GM12878 (cell line): ENCODE measurements around the gene TSC22D1. TPM values are rescaled to one million over a fixed set of nuclear protein-coding genes. Genes with fewer than 3 reads are reported as not detected.

ENCODE experiments used
- ATAC-seq: fragments of 200-7000 bp; cut with Tn5 transposase; 3 replicates; pipeline ENCODE4 v1.9.1; 2020; ENCODE audit warnings: mild to moderate bottlenecking, moderate library complexity
- BruUV-seq: library from RNA; stranded (reverse); fragments of 400-500 nt; replicated peaks from 2 replicates; lab custom pipeline; 2021; lab: Mats Ljungman, UMichigan
- CTCF ChIA-PET: fragments of 300-600 bp; sonication (Branson Sonifier 250); formaldehyde crosslinking; extraction: SDS; loops from one replicate; lab custom pipeline; 2021; ENCODE audit warnings: inconsistent platforms; lab: Yijun Ruan, JAX
- POLR2A ChIA-PET: fragments of 350-600 bp; formaldehyde crosslinking; extraction: SDS; loops from one replicate; lab custom pipeline; 2021; ENCODE audit warnings: inconsistent platforms; lab: Charles Lee
- RAD21 ChIA-PET: fragments of 300-600 bp; sonication (Branson Sonifier 250); formaldehyde crosslinking; loops from one replicate; lab custom pipeline; 2023; ENCODE audit warnings: antibody characterized with exemption; ENCODE audit not compliant: unreplicated experiment; lab: Charles Lee
- SMC1A ChIA-PET: fragments of 300-600 bp; sonication (Branson Sonifier 250); formaldehyde crosslinking; loops from one replicate; lab custom pipeline; 2023; ENCODE audit not compliant: unreplicated experiment, uncharacterized antibody; lab: Charles Lee
- DNase-seq: peaks from one replicate; pipeline ENCODE4 v3.0.0-alpha.2; 2011; ENCODE audit warnings: low read depth, low spot score
- FAIRE-seq: peaks from 3 replicates; lab custom pipeline; 2011; peaks lifted over from hg19 to GRCh38; lab: Jason Lieb, UNC
- H2AFZ ChIP-seq: 2 replicates; pipeline ENCODE4 v1.6.0; 2011; ENCODE audit warnings: low read depth, low read length, control low read depth; ENCODE audit not compliant: control insufficient read depth
- H3K27ac ChIP-seq: 2 replicates; pipeline ENCODE4 v1.5.1; 2011; ENCODE audit warnings: control low read depth; ENCODE audit not compliant: control insufficient read depth, insufficient read depth
- H3K27me3 ChIP-seq, 2 experiments: replicated peaks in 1 of 2; 2 replicates each; pipeline versions ENCODE4 v1.6.0 to v1.6.1; 2011; ENCODE audit warnings: low read length in 1 of 2; ENCODE audit not compliant: control insufficient read depth in 2 of 2, insufficient read depth in 2 of 2
- H3K36me3 ChIP-seq, 2 experiments: 2 replicates each; pipeline ENCODE4 v1.5.1; 2011; ENCODE audit warnings: low read length in 1 of 2; ENCODE audit not compliant: control insufficient read depth in 2 of 2, insufficient read depth in 2 of 2
- H3K4me1 ChIP-seq: 2 replicates; pipeline ENCODE4 v1.6.1; 2011; ENCODE audit warnings: mild to moderate bottlenecking, low read length, moderate library complexity, mixed read lengths; ENCODE audit not compliant: control insufficient read depth, insufficient read depth
- H3K4me2 ChIP-seq: 2 replicates; pipeline ENCODE4 v1.6.0; 2011; ENCODE audit warnings: control low read depth; ENCODE audit not compliant: control insufficient read depth, insufficient read depth
- H3K4me3 ChIP-seq: fragments of 200-600 bp; sonication (generic); 2 replicates; pipeline ENCODE4 v1.5.1; 2016
- H3K79me2 ChIP-seq: 2 replicates; pipeline ENCODE4 v1.6.0; 2011; ENCODE audit warnings: low read length; ENCODE audit not compliant: control insufficient read depth, insufficient read depth
- H3K9ac ChIP-seq: 2 replicates; pipeline ENCODE4 v1.8.0; 2011; ENCODE audit warnings: low read length, control low read depth, mixed read lengths; ENCODE audit not compliant: control insufficient read depth, insufficient read depth
- H3K9me3 ChIP-seq: replicated peaks from 3 replicates; pipeline ENCODE4 v1.5.1; 2011; ENCODE audit warnings: mild to moderate bottlenecking, low read length; ENCODE audit not compliant: control insufficient read depth, insufficient read depth
- H4K20me1 ChIP-seq: 2 replicates; pipeline ENCODE4 v1.6.0; 2011; ENCODE audit not compliant: control insufficient read depth, insufficient read depth
- CHD1 ChIP-seq: IDR thresholded peaks from 2 replicates; pipeline ENCODE4 v1.6.1; 2012; ENCODE audit warnings: low read depth, low read length, improper control_type of control experiment
- CHD2 ChIP-seq: IDR thresholded peaks from 2 replicates; pipeline ENCODE4 v1.6.1; 2011; ENCODE audit warnings: low read depth, low read length, improper control_type of control experiment, borderline replicate concordance
- CREB1 ChIP-seq: IDR thresholded peaks from 2 replicates; pipeline ENCODE4 v1.6.1; 2012; ENCODE audit warnings: low read depth, mild to moderate bottlenecking, inconsistent platforms
- ETV6 ChIP-seq, 2 experiments: fragments of 450-650 bp in 1 of 2; IDR thresholded peaks in 1 of 2; conservative IDR thresholded peaks in 1 of 2; 2 replicates each; pipeline ENCODE4 v1.6.1; 2014; ENCODE audit warnings: antibody characterized with exemption in 1 of 2, borderline replicate concordance in 1 of 2, low read depth in 1 of 2, mild to moderate bottlenecking in 1 of 2, moderate library complexity in 1 of 2
- MLLT1 ChIP-seq: fragments of 450-650 bp; IDR thresholded peaks from 2 replicates; pipeline ENCODE4 v1.6.1; 2016; ENCODE audit warnings: mild to moderate bottlenecking
- NR2C2 ChIP-seq: IDR thresholded peaks from 2 replicates; pipeline ENCODE4 v1.6.1; 2011; ENCODE audit warnings: borderline replicate concordance, low read depth; ENCODE audit not compliant: control insufficient read depth, insufficient read length
- POU2F2 ChIP-seq: IDR thresholded peaks from 3 replicates; pipeline ENCODE4 v1.6.1; 2011; ENCODE audit warnings: low read depth, mild to moderate bottlenecking, low read length, borderline replicate concordance
- SPI1 ChIP-seq: IDR thresholded peaks from 2 replicates; pipeline ENCODE4 v1.6.1; 2011; ENCODE audit warnings: low read depth, mild to moderate bottlenecking, low read length, moderate library complexity, borderline replicate concordance; ENCODE audit not compliant: insufficient read depth
- USF1 ChIP-seq: IDR thresholded peaks from 2 replicates; pipeline ENCODE4 v1.6.1; 2011; ENCODE audit warnings: borderline replicate concordance, low read depth, mild to moderate bottlenecking, moderate library complexity, mixed read lengths, low read length; ENCODE audit not compliant: insufficient read depth; ENCODE audit errors: extremely low read length
- ZBED1 ChIP-seq: IDR thresholded peaks from 2 replicates; pipeline ENCODE4 v1.6.1; 2016; ENCODE audit warnings: borderline replicate concordance
- ZNF384 ChIP-seq: IDR thresholded peaks from 2 replicates; pipeline ENCODE4 v1.6.1; 2012; ENCODE audit warnings: low read depth, mild to moderate bottlenecking, low read length, improper control_type of control experiment, borderline replicate concordance
- WGBS: methylation state at CpG from one replicate; pipeline ENCODE4 v1.1.6; 2016; ENCODE audit warnings: low lambda C conversion rate; ENCODE audit not compliant: insufficient replicate concordance, insufficient coverage; ENCODE audit errors: missing lambda C conversion rate; 5-methylcytosine and 5-hydroxymethylcytosine counted together
- in situ Hi-C: fragments of 300-500 bp; cut with MboI; formaldehyde crosslinking; loops from 9 replicates; pipeline ENCODE4 v1.14.3; 2018; ENCODE audit warnings: mixed read lengths
- intact Hi-C: fragments of 100-400 bp; cut with micrococcal nuclease; formaldehyde crosslinking; loops from one replicate; pipeline ENCODE4 v1.14.2; 2022; ENCODE audit not compliant: unreplicated experiment
- polyA plus RNA-seq, 11 experiments: library from polyadenylated mRNA; depleted of rRNA in 4 of 11; unstranded in 6 of 11; stranded (reverse) in 5 of 11; fragments of >200 nt; fragmentation: Nextera tagmentation in 4 of 11; fragmentation: Illumina TruSeq in 1 of 11; extraction: Ambion mirVana in 4 of 11; extraction: Trizol in 1 of 11; gene quantifications; 1 replicate in 1 of 11; 2 replicates in 10 of 11; pipeline versions ENCODE4 v1.2.1 to v1.2.3, GENCODE V29; 2011 to 2016; ENCODE audit warnings: inconsistent platforms in 2 of 11, missing spikeins in 2 of 11, low read depth in 1 of 11
- total RNA-seq, 4 experiments: library from RNA; depleted of rRNA in 3 of 4; stranded (reverse); fragments of >200 nt in 3 of 4; fragmentation: Illumina TruSeq in 1 of 4; extraction: Trizol in 1 of 4; gene quantifications; 2 replicates each; pipeline versions ENCODE4 v1.2.1 to v1.2.3, GENCODE V29; 2013 to 2021
- TF ChIP-seq, protein P1 (sequence below): fragments of 450-650 bp; IDR thresholded peaks from 2 replicates; pipeline ENCODE4 v1.6.1; 2014; ENCODE audit warnings: mild to moderate bottlenecking
- TF ChIP-seq, protein P2 (sequence below): fragments of 450-650 bp; IDR thresholded peaks from 2 replicates; pipeline ENCODE4 v1.6.1; 2016; ENCODE audit warnings: mild to moderate bottlenecking

Gene TSC22D1
- total and polyA plus RNA-seq, 10 of the 15 experiments (the other 5 are each of a cell fraction or from before 2014, with no cell fraction given) = 0.37 to 15.7 (median 7.5) TPM

DNA sequence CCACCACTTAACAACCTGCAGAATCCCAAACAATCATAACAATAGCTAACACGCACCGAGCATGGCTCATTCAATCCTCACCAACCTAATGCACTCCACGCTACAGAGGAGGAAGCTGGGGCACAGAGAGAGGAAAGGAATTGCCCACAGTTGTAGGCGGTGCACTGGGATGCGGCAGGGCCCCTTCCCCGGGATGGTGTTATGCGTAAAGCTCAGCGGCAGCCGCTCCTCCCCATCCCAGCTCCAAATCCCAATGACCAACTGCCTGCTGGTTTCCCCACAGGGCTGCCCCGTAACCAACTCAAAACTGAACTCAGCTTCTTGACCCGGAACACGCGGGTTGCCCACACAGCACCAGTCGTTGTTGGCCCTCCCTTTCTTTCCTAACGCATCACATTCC lies 160.3 kb downstream of the TSC22D1 start:
- in situ Hi-C loops = no loop called here
- Histone ChIP-seq H3K36me3 (no peaks in the 10 kb centered on the region), H3K4me2 (no peak overlapping the region), H3K4me3 (no peak overlapping the region), H3K27me3 (peaks cover 0 to 1% of the 10 kb centered on the region in 2 experiments; a peak in 1 of 4 replicates), H3K9me3 (no peaks in the 10 kb centered on the region; the same call in 2 of the 3 replicates), H3K27ac (no peak overlapping the region), H3K9ac (no peak overlapping the region), H2AFZ (no peak overlapping the region), H3K4me1 (no peaks in the 10 kb centered on the region), H4K20me1 (no peaks in the 10 kb centered on the region), H3K79me2 (no peaks in the 10 kb centered on the region)
- WGBS = 66% methylated on average over 15 of the region's 15 CpGs
- intact Hi-C loops = no loop called here
- TF ChIP-seq, protein P1, sequence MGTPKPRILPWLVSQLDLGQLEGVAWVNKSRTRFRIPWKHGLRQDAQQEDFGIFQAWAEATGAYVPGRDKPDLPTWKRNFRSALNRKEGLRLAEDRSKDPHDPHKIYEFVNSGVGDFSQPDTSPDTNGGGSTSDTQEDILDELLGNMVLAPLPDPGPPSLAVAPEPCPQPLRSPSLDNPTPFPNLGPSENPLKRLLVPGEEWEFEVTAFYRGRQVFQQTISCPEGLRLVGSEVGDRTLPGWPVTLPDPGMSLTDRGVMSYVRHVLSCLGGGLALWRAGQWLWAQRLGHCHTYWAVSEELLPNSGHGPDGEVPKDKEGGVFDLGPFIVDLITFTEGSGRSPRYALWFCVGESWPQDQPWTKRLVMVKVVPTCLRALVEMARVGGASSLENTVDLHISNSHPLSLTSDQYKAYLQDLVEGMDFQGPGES = no peak
- TF ChIP-seq ZNF384 (no peak), USF1 (no peak), CHD2 (no peak), SPI1 (no peak), CREB1 (no peak), CHD1 (no peak), POU2F2 (no peak), ZBED1 (no peak), MLLT1 (no peak), NR2C2 (no peak), ETV6 (conservative IDR thresholded peaks at IDR 0.05 in 1 of 2, IDR thresholded peaks at IDR 0.05 in 1 of 2; ENCODE audit: borderline replicate concordance in 1 of 2, low read depth in 1 of 2) (no peak)
- TF ChIP-seq, protein P2, sequence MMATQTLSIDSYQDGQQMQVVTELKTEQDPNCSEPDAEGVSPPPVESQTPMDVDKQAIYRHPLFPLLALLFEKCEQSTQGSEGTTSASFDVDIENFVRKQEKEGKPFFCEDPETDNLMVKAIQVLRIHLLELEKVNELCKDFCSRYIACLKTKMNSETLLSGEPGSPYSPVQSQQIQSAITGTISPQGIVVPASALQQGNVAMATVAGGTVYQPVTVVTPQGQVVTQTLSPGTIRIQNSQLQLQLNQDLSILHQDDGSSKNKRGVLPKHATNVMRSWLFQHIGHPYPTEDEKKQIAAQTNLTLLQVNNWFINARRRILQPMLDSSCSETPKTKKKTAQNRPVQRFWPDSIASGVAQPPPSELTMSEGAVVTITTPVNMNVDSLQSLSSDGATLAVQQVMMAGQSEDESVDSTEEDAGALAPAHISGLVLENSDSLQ = no peak
- SMC1A ChIA-PET = no interaction called here
- BruUV-seq = no TSS peak
- no peak for ATAC-seq
- no peak for FAIRE-seq
- POLR2A ChIA-PET = no interaction called here
- DNase-seq = no peak
- RAD21 ChIA-PET = no interaction called here
- CTCF ChIA-PET = no interaction called here
